Lung (tissue), 12 donors: ENCODE data around the gene PTPRG. TPM values are rescaled to one million over a fixed set of nuclear protein-coding genes. Genes with fewer than 3 reads are reported as not detected.
"Not testable (repeated sequence)": the region's sequence is repeated elsewhere in the genome, so short reads cannot be mapped to it uniquely, and the experiment has no call there.

Experiments
- ATAC-seq: fragments of 200-7000 bp; cut with Tn5 transposase; one replicate; pipeline ENCODE4 v1.9.1; 2020; ENCODE audit warnings: moderate number of reproducible peaks; ENCODE audit not compliant: insufficient read depth, low FRiP score
- DNase-seq, 3 donors: peaks; one replicate each; pipeline ENCODE4 v3.0.0-alpha.2; 2013 to 2017
- H3K27ac ChIP-seq, 2 donors: one replicate each; pipeline ENCODE4 v1.5.1; 2013; ENCODE audit warnings: mild to moderate bottlenecking in 2 of 2, moderate library complexity in 2 of 2, control low read depth in 1 of 2, inconsistent platforms in 1 of 2, low read depth in 1 of 2, low read length in 1 of 2
- H3K27me3 ChIP-seq, 3 donors: one replicate each; pipeline ENCODE4 v1.5.1; 2013; ENCODE audit warnings: low read length in 2 of 3; ENCODE audit not compliant: control insufficient read depth in 3 of 3, insufficient read depth in 3 of 3
- H3K36me3 ChIP-seq, 4 donors: one replicate each; pipeline ENCODE4 v1.5.1; 2013; ENCODE audit warnings: low read length in 4 of 4, mild to moderate bottlenecking in 1 of 4, moderate library complexity in 1 of 4; ENCODE audit not compliant: control insufficient read depth in 4 of 4, insufficient read depth in 4 of 4
- H3K4me1 ChIP-seq, 5 donors: one replicate each; pipeline ENCODE4 v1.5.1; 2013; ENCODE audit warnings: low read length in 5 of 5, mild to moderate bottlenecking in 2 of 5, moderate library complexity in 1 of 5; ENCODE audit not compliant: control insufficient read depth in 5 of 5, insufficient read depth in 5 of 5
- H3K4me3 ChIP-seq: one replicate; pipeline ENCODE4 v1.5.1; 2013; ENCODE audit warnings: mild to moderate bottlenecking, control low read depth, moderate library complexity
- H3K9ac ChIP-seq, 2 donors: one replicate each; pipeline ENCODE4 v1.5.1; 2013; ENCODE audit warnings: low read length in 2 of 2, control low read depth in 1 of 2; ENCODE audit not compliant: insufficient read depth in 1 of 2
- H3K9me3 ChIP-seq, 4 donors: one replicate each; pipeline ENCODE4 v1.5.1; 2013; ENCODE audit warnings: low read length in 3 of 4, mild to moderate bottlenecking in 1 of 4, moderate library complexity in 1 of 4; ENCODE audit not compliant: control insufficient read depth in 4 of 4, insufficient read depth in 3 of 4
- CTCF ChIP-seq: IDR thresholded peaks from 2 replicates; pipeline ENCODE4 v1.5.1; 2012; ENCODE audit warnings: mild to moderate bottlenecking; ENCODE audit errors: control extremely low read depth, extremely low read depth
- WGBS, 2 donors: extraction: QIAGEN DNeasy Blood & Tissue Kit; methylation state at CpG; one replicate each; pipeline ENCODE4 v1.1.7; 2013; 5-methylcytosine and 5-hydroxymethylcytosine counted together
- polyA plus RNA-seq, 2 donors: library from polyadenylated mRNA; stranded (reverse); fragments of 200-250 nt; gene quantifications; one replicate each; pipeline ENCODE4 v1.2.1, GENCODE V29; 2013
- total RNA-seq, 2 donors: library from RNA; depleted of rRNA in 1 of 2; stranded (reverse); fragments of >200 nt in 1 of 2; gene quantifications; one replicate each; pipeline ENCODE4 v1.2.1, GENCODE V29; 2014 to 2021
- donor health status: control.
- donor health status: control.
- donor health status: Bipolar disorder and iron deficiency.
- donor health status: healthy.
- donor health status: DM: yes; HTN: yes; CAD: no.

PTPRG gene
- total and polyA plus RNA-seq, 4 donors, result 8.5 to 131 (median 75.9) TPM

- DNase-seq (no peak), ATAC-seq (no peak)
- Histone ChIP-seq H3K36me3 (no peaks in the 10 kb centered on the region), H3K9me3 (no peaks in the 10 kb centered on the region), H3K9ac (no peak overlapping the region), H3K4me1 (peaks cover 0 to 11% (median 3%) of the 10 kb centered on the region in 5 donors), H3K4me3 (no peak overlapping the region), H3K27ac (no peak overlapping the region), H3K27me3 (no peaks in the 10 kb centered on the region)
- WGBS, 2 donors, result 95 to 97% methylated on average over 5 of the region's 5 CpGs
- no peak for TF ChIP-seq CTCF
Observed at GRCh38 chr3:62032738-62033137, 471.4 kb downstream of the PTPRG start.

GRCh38 chr3:62035402-62036057 is 474.2 kb downstream of the PTPRG start:
- Histone ChIP-seq H3K36me3 (no peaks in the 10 kb centered on the region), H3K27ac (no peak overlapping the region), H3K4me3 (no peak overlapping the region), H3K9me3 (no peaks in the 10 kb centered on the region), H3K27me3 (no peaks in the 10 kb centered on the region), H3K9ac (no peak overlapping the region), H3K4me1 (peaks cover 0 to 12% (median 3%) of the 10 kb centered on the region in 5 donors)
- WGBS, 2 donors, result 84 to 89% methylated on average over 4 of the region's 4 CpGs
- ATAC-seq (no peak), DNase-seq (no peak)
- TF ChIP-seq CTCF, result no peak

GRCh38 chr3:62036726-62037125 is 475.4 kb downstream of the PTPRG start:
- Histone ChIP-seq H3K36me3 (no peaks in the 10 kb centered on the region), H3K9me3 (no peaks in the 10 kb centered on the region), H3K9ac (no peak overlapping the region), H3K4me3 (no peak overlapping the region), H3K27me3 (no peaks in the 10 kb centered on the region), H3K27ac (no peak overlapping the region), H3K4me1 (peaks cover 0 to 12% (median 3%) of the 10 kb centered on the region in 5 donors)
- no peak for TF ChIP-seq CTCF
- no peak for DNase-seq
- WGBS, 2 donors, result 80 to 83% methylated on average over 9 of the region's 9 CpGs
- ATAC-seq, result no peak

- H3K4me3 ChIP-seq, H3K4me1 ChIP-seq, H3K27me3 ChIP-seq, H3K9me3 ChIP-seq, ATAC-seq, DNase-seq, H3K9ac ChIP-seq, H3K36me3 ChIP-seq, H3K27ac ChIP-seq: not testable (repeated sequence)
- 91 to 92% methylated on average over 4 of the region's 4 CpGs for WGBS, 2 donors
Observed at GRCh38 chr3:62038798-62039197, 477.4 kb downstream of the PTPRG start.
